Smooth muscle cell (in vitro differentiated cells): ENCODE data around the gene SLIT1. TPM values are rescaled to one million over a fixed set of nuclear protein-coding genes. Genes with fewer than 3 reads are reported as not detected.

ENCODE experiments used
- DNase-seq: peaks from one replicate; lab custom pipeline; 2025; ENCODE audit not compliant: unreplicated experiment; lab: John Stamatoyannopoulos, UW
- H2AFZ ChIP-seq: fragments of 200-600 bp; sonication (generic); 2 replicates; pipeline ENCODE4 v1.6.0; 2016; ENCODE audit warnings: antibody characterized with exemption, low read depth, mild to moderate bottlenecking
- H3F3A ChIP-seq: fragments of 200-600 bp; sonication (generic); 2 replicates; pipeline ENCODE4 v1.6.0; 2017; ENCODE audit warnings: antibody characterized with exemption, low read depth
- H3K27ac ChIP-seq: fragments of 200-600 bp; sonication (generic); 2 replicates; pipeline ENCODE4 v1.5.1; 2016; ENCODE audit warnings: low read depth, mild to moderate bottlenecking
- H3K27me3 ChIP-seq: fragments of 200-600 bp; sonication (generic); 2 replicates; pipeline ENCODE4 v1.6.1; 2016; ENCODE audit warnings: low read depth, mild to moderate bottlenecking
- H3K36me3 ChIP-seq: fragments of 200-600 bp; sonication (generic); 2 replicates; pipeline ENCODE4 v1.5.1; 2016; ENCODE audit warnings: low read depth
- H3K4me1 ChIP-seq: fragments of 200-600 bp; sonication (generic); 2 replicates; pipeline ENCODE4 v1.5.1; 2016; ENCODE audit warnings: low read depth
- H3K4me2 ChIP-seq: fragments of 200-600 bp; sonication (generic); 2 replicates; pipeline ENCODE4 v1.6.0; 2016; ENCODE audit warnings: mild to moderate bottlenecking
- H3K4me3 ChIP-seq: fragments of 200-600 bp; sonication (generic); 2 replicates; pipeline ENCODE4 v1.5.1; 2016; ENCODE audit warnings: mild to moderate bottlenecking
- H3K79me2 ChIP-seq: fragments of 200-600 bp; sonication (generic); 2 replicates; pipeline ENCODE4 v1.6.0; 2016; ENCODE audit warnings: low read depth, mild to moderate bottlenecking
- H3K9ac ChIP-seq: fragments of 200-600 bp; sonication (generic); 2 replicates; pipeline ENCODE4 v1.6.0; 2016; ENCODE audit warnings: low read depth
- H3K9me3 ChIP-seq: fragments of 200-600 bp; sonication (generic); replicated peaks from 2 replicates; pipeline ENCODE4 v1.5.1; 2016; ENCODE audit warnings: low read depth
- H4K20me1 ChIP-seq: fragments of 200-600 bp; sonication (generic); 2 replicates; pipeline ENCODE4 v1.6.0; 2016; ENCODE audit warnings: low read depth
- WGBS: methylation state at CpG from one replicate; pipeline ENCODE4 v1.1.7; 2016; ENCODE audit warnings: low lambda C conversion rate; 5-methylcytosine and 5-hydroxymethylcytosine counted together
- polyA plus RNA-seq: library from polyadenylated mRNA; unstranded; fragments of >200 nt; fragmentation: Nextera tagmentation; extraction: Ambion mirVana; gene quantifications from 2 replicates; pipeline ENCODE4 v1.2.1, GENCODE V29; 2016
- total RNA-seq: library from RNA; depleted of rRNA; stranded (reverse); fragments of >200 nt; gene quantifications from 2 replicates; pipeline ENCODE4 v1.2.3, GENCODE V29; 2014
- TF ChIP-seq, protein P1 (sequence below): fragments of 200-600 bp; sonication (generic); IDR thresholded peaks from 2 replicates; pipeline ENCODE4 v1.5.1; 2017; ENCODE audit warnings: borderline replicate concordance, mild to moderate bottlenecking, antibody characterized with exemption; ENCODE audit not compliant: insufficient read depth, poor library complexity, severe bottlenecking

SLIT1 gene
- total and polyA plus RNA-seq, 2 experiments from 2014 or later = 0.15 TPM; not detected in 1

DNA sequence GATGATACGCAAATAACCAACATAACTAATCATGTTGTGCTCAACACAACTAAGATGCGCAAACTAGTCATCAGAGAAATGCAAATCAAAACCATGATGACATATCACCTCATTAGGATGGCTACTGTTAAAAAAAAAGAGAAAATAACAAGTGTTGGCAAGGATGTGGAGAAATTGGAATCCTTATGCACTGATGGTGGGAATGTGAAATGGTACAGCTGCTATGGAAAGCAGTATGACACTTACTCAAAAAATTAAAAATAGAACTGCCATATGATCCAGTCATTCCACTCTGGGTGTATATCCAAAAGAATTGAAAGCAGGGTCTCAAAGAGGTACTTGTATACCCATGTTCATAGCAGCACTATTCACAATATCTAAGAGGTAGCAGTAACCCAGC, 42.9 kb downstream of the SLIT1 start:
- Histone ChIP-seq H3K4me1 (peaks cover 13% of the 10 kb centered on the region), H3K9ac (no peak overlapping the region), H3K27ac (no peak overlapping the region), H3K9me3 (no peaks in the 10 kb centered on the region), H2AFZ (no peak overlapping the region), H3K36me3 (no peaks in the 10 kb centered on the region), H3K27me3 (peaks cover 47% of the 10 kb centered on the region), H3K79me2 (no peaks in the 10 kb centered on the region), H3K4me2 (no peak overlapping the region), H3F3A (no peaks in the 10 kb centered on the region), H4K20me1 (no peaks in the 10 kb centered on the region), H3K4me3 (no peak overlapping the region)
- no peak for DNase-seq
- 93% methylated on average over 2 of the region's 2 CpGs for WGBS
- TF ChIP-seq, protein P1, sequence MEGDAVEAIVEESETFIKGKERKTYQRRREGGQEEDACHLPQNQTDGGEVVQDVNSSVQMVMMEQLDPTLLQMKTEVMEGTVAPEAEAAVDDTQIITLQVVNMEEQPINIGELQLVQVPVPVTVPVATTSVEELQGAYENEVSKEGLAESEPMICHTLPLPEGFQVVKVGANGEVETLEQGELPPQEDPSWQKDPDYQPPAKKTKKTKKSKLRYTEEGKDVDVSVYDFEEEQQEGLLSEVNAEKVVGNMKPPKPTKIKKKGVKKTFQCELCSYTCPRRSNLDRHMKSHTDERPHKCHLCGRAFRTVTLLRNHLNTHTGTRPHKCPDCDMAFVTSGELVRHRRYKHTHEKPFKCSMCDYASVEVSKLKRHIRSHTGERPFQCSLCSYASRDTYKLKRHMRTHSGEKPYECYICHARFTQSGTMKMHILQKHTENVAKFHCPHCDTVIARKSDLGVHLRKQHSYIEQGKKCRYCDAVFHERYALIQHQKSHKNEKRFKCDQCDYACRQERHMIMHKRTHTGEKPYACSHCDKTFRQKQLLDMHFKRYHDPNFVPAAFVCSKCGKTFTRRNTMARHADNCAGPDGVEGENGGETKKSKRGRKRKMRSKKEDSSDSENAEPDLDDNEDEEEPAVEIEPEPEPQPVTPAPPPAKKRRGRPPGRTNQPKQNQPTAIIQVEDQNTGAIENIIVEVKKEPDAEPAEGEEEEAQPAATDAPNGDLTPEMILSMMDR = no peak

DNA sequence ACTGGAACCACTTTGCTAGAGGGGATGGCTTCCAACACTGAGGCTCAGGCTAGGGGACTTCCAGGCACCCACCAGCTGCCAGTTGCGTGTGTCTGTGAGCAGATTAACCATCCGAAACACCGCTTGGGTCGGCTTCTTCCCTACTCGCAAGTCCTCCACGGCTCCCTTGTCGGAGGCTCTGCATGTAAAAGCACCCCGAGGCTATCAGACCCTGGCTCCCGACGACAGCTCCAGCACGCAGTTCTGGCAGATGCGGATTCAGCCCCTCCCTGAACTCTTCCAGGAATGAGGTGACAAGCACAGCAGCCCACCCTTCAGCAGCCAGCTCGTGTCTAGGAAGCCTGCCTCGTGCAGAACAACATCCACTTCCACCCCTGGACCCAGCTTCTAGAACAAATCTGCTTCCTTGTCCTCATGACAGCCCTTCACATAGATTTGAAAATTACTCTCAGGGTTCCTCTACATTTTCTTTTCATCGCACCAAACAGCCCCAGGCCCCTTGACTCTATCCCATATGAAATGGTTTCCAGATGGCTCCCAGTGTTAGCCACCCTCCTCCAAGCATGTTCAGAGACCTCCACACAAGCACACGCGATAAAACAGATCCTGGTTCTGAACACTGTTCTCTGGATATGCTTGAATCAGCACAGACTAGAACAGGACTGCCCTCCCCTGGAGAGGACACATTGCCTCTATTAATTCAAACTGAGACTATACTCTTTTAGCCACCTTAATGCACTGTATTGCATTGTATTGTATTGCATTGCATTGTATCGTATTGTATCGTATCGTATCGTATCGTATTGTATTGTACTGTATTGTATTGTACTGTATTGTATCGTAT, 44.6 kb downstream of the SLIT1 start:
- TF ChIP-seq, protein P1 = no peak
- no peaks in the 10 kb centered on the region for H3F3A ChIP-seq
- no peaks in the 10 kb centered on the region for H4K20me1 ChIP-seq
- no peak overlapping the region for H3K27ac ChIP-seq
- no peaks in the 10 kb centered on the region for H3K79me2 ChIP-seq
- peaks cover 46% of the 10 kb centered on the region for H3K27me3 ChIP-seq
- 44% methylated on average over 23 of the region's 23 CpGs for WGBS
- peak overlapping the region; percentile 44 for H3K4me2 ChIP-seq
- peaks cover 13% of the 10 kb centered on the region for H3K4me1 ChIP-seq
- no peak overlapping the region for H3K9ac ChIP-seq
- DNase-seq = no peak
- no peaks in the 10 kb centered on the region for H3K9me3 ChIP-seq
- no peak overlapping the region for H2AFZ ChIP-seq
- H3K36me3 ChIP-seq = no peaks in the 10 kb centered on the region
- H3K4me3 ChIP-seq = no peak overlapping the region

DNA sequence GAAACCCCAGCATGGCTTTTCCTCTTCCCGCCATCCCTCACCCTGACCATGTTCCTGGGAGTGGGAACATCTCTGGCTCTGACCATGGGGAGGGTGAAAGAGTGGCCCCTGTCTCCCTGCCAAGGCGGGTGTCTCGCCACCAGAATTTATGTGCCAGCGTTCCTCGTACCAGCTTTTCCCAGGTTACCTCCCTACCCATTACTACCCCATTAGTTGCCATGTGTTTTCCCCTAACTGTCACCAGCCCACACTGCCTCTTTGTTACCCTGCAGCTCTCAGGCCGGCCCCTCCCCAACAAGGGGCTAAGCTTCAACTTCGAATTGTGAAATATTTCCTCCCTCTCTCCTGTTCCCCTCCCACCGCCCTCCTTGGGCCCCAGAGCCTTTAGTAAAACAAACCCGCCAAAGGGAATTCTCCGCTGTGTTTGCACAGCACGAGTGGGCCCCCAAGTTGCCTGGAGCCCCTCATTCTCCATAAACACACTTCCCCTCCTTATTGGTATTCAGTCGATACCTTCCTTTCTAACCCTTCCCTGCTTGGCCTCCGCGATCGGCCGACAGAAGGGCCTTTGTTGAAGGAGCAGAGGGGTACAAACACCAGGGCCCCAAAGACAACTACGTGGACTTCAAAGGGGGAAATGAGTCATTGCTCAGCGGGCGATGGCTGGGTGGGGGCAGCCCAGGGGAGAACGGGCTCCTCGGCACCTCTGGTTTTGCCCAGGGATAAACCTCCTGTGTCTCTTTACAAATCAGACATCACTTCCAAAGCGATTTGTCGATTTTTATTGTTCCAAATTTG, 45.5 kb downstream of the SLIT1 start:
- 43% methylated on average over 23 of the region's 23 CpGs for WGBS
- no peak overlapping the region for H3K27ac ChIP-seq
- H3K4me3 ChIP-seq = no peak overlapping the region
- no peaks in the 10 kb centered on the region for H3K36me3 ChIP-seq
- DNase-seq = no peak
- H3K9ac ChIP-seq = no peak overlapping the region
- H3K9me3 ChIP-seq = no peaks in the 10 kb centered on the region
- no peaks in the 10 kb centered on the region for H3K79me2 ChIP-seq
- no peaks in the 10 kb centered on the region for H4K20me1 ChIP-seq
- H3K4me2 ChIP-seq = peak overlapping the region; percentile 44
- H3K4me1 ChIP-seq = peaks cover 13% of the 10 kb centered on the region
- H3K27me3 ChIP-seq = peaks cover 46% of the 10 kb centered on the region
- H3F3A ChIP-seq = no peaks in the 10 kb centered on the region
- no peak overlapping the region for H2AFZ ChIP-seq
- TF ChIP-seq, protein P1 = no peak
